Measurements from ENCODE around the gene SERPINE2. TPM values are rescaled to one million over a fixed set of nuclear protein-coding genes. Genes with fewer than 3 reads are reported as not detected.

SERPINE2 gene
- total RNA-seq, 3 donors from 2014 or later = 1.8 to 44.6 (median 11.9) TPM

GRCh38 chr2:224038830-224039079 is 331 bp downstream of the SERPINE2 start:
- Histone ChIP-seq H3K4me1 (peaks cover 0 to 5% of the 10 kb centered on the region in 2 donors), H3K36me3 (no peaks in the 10 kb centered on the region), H3K4me3 (peak overlapping the region; percentile 50 to 88 (median 64)), H3K27me3 (no peaks in the 10 kb centered on the region), H3K27ac (peak overlapping the region in 1 of 2 donors; percentile 67), H3K9me3 (no peaks in the 10 kb centered on the region)
- TF ChIP-seq CTCF (IDR thresholded peaks at IDR 0.05) = no peak
- TF ChIP-seq POLR2A (IDR thresholded peaks at IDR 0.05) = no peak
- TF ChIP-seq POLR2AphosphoS5 (IDR thresholded peaks at IDR 0.05) = no peak
- intact Hi-C loops (cut with DNase I; ENCODE audit: low total_unique reads) = no loop called here
- DNase-seq (ENCODE audit: low spot score in 2 of 2) = no peak

- intact Hi-C loops (cut with DNase I; ENCODE audit: low total_unique reads) = no loop called here
- Histone ChIP-seq H3K27me3 (no peaks in the 10 kb centered on the region), H3K9me3 (no peaks in the 10 kb centered on the region), H3K27ac (peak overlapping the region in 1 of 2 donors; percentile 67), H3K4me3 (peak overlapping the region; percentile 50 to 88 (median 64)), H3K36me3 (no peaks in the 10 kb centered on the region), H3K4me1 (peaks cover 0 to 5% of the 10 kb centered on the region in 2 donors)
- no peak for TF ChIP-seq CTCF (IDR thresholded peaks at IDR 0.05)
- TF ChIP-seq POLR2A (IDR thresholded peaks at IDR 0.05) = no peak
- TF ChIP-seq POLR2AphosphoS5 (IDR thresholded peaks at IDR 0.05) = no peak
- no peak for DNase-seq (ENCODE audit: low spot score in 2 of 2)
Measured at GRCh38 chr2:224038049-224038829, 847 bp downstream of the SERPINE2 start.

- Histone ChIP-seq H3K36me3 (no peaks in the 10 kb centered on the region), H3K9me3 (no peaks in the 10 kb centered on the region), H3K4me3 (no peak overlapping the region), H3K27me3 (no peaks in the 10 kb centered on the region), H3K27ac (no peak overlapping the region), H3K4me1 (peaks cover 0 to 4% of the 10 kb centered on the region in 2 donors)
- TF ChIP-seq POLR2A (IDR thresholded peaks at IDR 0.05) = no peak
- TF ChIP-seq CTCF (IDR thresholded peaks at IDR 0.05) = no peak
- no peak for TF ChIP-seq POLR2AphosphoS5 (IDR thresholded peaks at IDR 0.05)
- no peak for DNase-seq (ENCODE audit: low spot score in 2 of 2)
- intact Hi-C loops (cut with DNase I; ENCODE audit: low total_unique reads) = no loop called here
Measured at GRCh38 chr2:224036731-224037361, 2.2 kb downstream of the SERPINE2 start.

- intact Hi-C loops (cut with DNase I; ENCODE audit: low total_unique reads) = no loop called here
- no peak overlapping the region for H3K4me3 ChIP-seq
- no peak for DNase-seq (ENCODE audit: low spot score in 2 of 2)
- H3K27ac ChIP-seq = no peak overlapping the region
- no peak for TF ChIP-seq POLR2A (IDR thresholded peaks at IDR 0.05)
- no peak for TF ChIP-seq POLR2AphosphoS5 (IDR thresholded peaks at IDR 0.05)
- H3K27me3 ChIP-seq = no peaks in the 10 kb centered on the region
- H3K36me3 ChIP-seq = no peaks in the 10 kb centered on the region
- H3K9me3 ChIP-seq = no peaks in the 10 kb centered on the region
- H3K4me1 ChIP-seq = no peaks in the 10 kb centered on the region
Measured at GRCh38 chr2:224034017-224034416, 5.1 kb downstream of the SERPINE2 start.

- no peak overlapping the region for H3K4me3 ChIP-seq
- no peak overlapping the region for H3K27ac ChIP-seq
- H3K36me3 ChIP-seq = no peaks in the 10 kb centered on the region
- no peak for DNase-seq (ENCODE audit: low spot score in 2 of 2)
- TF ChIP-seq POLR2AphosphoS5 (IDR thresholded peaks at IDR 0.05) (no peak), CTCF (IDR thresholded peaks at IDR 0.05) (no peak), POLR2A (IDR thresholded peaks at IDR 0.05) (no peak)
- no peaks in the 10 kb centered on the region for H3K27me3 ChIP-seq
- intact Hi-C loops (cut with DNase I; ENCODE audit: low total_unique reads) = no loop called here
- H3K9me3 ChIP-seq = no peaks in the 10 kb centered on the region
- H3K4me1 ChIP-seq = no peaks in the 10 kb centered on the region
Measured at GRCh38 chr2:224033601-224034000, 5.5 kb downstream of the SERPINE2 start.

Measured in breast epithelium (tissue), 4 donors.